Stimulated activated CD4-positive, alpha-beta T cell treated with anti-CD3 and anti-CD28 coated beads, Interleukin-1b, Interleukin-23, amount 100 ng/mL, for 48 hours (primary cell): ENCODE data around the gene ZNF598.
"Not testable (repeated sequence)": the region's sequence is repeated elsewhere in the genome, so short reads cannot be mapped to it uniquely, and the experiment has no call there.

Source experiments
- DNase-seq: peaks from one replicate; pipeline ENCODE4 v3.0.0-alpha.2; 2020

ZNF598 gene

GRCh38 chr16:1973461-1974156, 36.0 kb downstream of the ZNF598 start:
- DNase-seq = no peak

DNA sequence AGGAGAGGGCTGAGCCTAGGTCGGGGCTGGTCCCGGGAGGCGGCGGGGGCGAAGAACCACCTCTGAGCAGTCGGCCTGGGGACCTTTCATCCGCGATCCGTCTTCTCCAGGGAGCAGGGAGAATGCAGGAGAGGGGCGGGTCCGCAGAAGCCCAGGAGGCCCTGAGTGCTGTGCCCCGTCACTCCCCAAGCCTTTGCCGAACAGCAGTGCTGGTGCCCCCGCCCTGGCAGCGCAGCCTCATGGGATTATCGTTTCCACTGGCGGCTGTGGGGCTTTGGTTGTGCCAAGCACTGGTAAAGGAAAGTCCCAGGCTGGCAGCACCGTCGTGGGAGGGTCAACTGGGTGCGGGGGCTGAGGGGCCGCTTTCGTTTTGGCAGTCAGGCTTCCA, 37.1 kb downstream of the ZNF598 start:
- peak; percentile 29 for DNase-seq

DNA sequence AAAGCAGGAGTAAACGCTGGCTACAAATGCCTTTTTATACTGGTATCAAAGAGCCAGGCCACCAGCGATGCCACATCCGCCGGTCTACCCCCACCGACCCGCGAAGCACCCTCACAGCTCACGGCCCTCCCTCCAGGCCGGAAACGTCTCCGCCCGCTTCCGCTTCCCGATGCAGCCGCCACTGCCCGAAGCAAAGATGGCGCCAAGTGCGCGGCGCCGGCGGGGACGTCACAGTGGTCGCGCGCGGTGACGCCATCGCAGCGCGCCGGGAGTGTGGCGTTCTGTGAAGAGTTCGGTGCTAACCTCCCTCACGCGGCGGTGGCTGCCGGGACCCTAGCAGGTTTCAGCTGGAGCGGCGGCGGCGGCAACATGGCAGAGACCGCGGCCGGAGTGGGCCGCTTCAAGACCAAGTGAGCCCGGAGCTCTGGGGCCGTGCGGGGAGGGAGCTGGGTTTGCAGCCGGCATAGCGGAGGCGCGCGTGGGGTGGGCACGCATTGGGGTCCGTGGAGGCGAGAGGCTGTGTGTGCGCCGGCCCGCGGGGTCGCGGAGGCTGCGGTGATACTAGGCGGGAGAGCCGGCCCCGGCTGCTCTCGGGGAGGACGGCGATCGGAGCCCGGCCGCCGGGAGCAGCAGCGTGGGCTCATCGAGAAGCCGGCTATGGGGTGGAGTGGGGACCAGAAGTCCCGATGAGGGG, 37.7 kb downstream of the ZNF598 start, which contains the start of gene TBL3:
TBL3 (plus strand) TSS at position 258 of the 694 bp plus-strand sequence; CDS start at position 370, 112 bp downstream.
- DNase-seq = peak; percentile 96

- no peak for DNase-seq
Measured at GRCh38 chr16:1968146-1968953, 41.3 kb downstream of the ZNF598 start.

GRCh38 chr16:1966460-1966859, 43.2 kb downstream of the ZNF598 start, which contains the start of gene RNF151:
Gene RNF151 (plus strand): TSS chr16:1966856. CDS start chr16:1966882, 26 bp downstream.
- no peak for DNase-seq

DNA sequence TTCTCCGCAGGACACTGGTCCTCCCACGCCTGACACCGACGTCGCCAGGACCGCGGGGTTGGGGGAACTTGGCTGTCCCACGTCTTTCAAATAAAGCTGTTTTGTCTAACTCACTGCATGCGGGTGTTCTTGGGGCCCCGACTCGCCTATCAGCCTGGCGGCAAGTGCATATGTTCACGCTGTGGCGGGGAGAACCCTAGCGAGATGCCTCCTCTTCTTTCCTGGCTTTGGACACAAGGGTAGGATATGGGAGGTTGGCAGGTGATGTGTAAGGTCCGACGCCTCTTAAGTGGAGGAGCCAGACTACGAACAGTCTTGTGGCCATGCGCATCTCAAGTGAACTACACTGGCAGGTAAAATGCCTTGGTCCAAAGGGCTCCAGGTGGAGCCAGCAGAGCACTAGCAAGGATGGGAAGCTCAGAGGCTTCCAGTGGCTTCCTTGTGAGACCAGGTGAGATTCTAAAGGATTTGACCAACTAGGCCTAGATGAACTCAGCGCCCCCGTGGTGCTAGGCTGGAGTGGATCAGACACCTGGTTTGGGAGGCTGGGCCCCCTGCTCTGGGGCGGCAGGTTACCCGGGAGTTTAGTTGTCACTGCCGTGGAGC, 44.1 kb downstream of the ZNF598 start:
- DNase-seq = peak; percentile 22

DNA sequence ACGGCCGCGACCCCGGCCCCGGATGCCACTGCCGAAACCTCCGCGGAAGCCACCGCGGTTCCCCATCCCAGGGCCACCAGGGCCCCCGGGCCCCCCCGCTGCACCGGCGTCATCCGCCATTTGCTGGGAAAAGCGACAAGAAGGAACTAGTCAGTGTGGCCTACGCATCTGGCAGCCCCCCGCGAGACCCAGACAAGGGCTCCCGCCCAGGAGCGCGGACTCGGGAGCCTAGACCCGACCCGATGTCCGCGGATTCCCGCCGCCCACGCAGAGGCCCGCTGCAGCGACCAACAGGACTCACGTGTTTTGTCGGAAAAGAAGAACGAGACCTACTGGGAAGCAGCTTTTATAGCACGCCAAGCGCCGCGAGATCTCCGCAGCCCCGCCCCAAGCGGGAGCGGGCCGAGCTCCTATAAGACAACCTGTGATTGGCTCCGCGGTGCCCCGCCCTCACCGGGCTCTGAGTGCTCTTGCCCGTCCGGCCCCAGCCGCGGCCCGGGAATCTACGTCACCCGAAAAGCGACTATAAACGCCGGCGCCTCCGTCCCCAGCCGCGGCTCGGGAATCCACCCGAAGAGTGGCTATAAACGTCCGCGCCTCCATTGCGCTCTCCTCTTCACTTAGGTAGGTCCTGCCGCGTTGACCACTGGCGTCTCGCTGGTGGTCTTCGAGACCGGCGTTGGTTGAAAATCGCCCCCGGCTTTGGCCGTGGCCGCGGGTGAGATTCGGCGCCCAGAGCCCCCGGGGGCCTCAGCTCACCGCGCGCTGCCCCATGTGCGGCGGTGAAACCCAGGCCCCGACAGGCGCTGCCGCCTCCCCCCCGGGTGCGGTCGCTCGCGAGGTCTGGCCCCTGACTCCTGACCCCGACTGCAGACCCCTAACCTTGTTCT, 44.9 kb downstream of the ZNF598 start, which contains the start of gene RPS2:
RPS2 (minus strand) TSS at position 321 of the 890 bp plus-strand sequence; CDS start at position 120, 201 bp downstream.
- peak; percentile 99 for DNase-seq

GRCh38 chr16:1963806-1964505, 45.7 kb downstream of the ZNF598 start:
- peak; percentile 44 for DNase-seq

DNA sequence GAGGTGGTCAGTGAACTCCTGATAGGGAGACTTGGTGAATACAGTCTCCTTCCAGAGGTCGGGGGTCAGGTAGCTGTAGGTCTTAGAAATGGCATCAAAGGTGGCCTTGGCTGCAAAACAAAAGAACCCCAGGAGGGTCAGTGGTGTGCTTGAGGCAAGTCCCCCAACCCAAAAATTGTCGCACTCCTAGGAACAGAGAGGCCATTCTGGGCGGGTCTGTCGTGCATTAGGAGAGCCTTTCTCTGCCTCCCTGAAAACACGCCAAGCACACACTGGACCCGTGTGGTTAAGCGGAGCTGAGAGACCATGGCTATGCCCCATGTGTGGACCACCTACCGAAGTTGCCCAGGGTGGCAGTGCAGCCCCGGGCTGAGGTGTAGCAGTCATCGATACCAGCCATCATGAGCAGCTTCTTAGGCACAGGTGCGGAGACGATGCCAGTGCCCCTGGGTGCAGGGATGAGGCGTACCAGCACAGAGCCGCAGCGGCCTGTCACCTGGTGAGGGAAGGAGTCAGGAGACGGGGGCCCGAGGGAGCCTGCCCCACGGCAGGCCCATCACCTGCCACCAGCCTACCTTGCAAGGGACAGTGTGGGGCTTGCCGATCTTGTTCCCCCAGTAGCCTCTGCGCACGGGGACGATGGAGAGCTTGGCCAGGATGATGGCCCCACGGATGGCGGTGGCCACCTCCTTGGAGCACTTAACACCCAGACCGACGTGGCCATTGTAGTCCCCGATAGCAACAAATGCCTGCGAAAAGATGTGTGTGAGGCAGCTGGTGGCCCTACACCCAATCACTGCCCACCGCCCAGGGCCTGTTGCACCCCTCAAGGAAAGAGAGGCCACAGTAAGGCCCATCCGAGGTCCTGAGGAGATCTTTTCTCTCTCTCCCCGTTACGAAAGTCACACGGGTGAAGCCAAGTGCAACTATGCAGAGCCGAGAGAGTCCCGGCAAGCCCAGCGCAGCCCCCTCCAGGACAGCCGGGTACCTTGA, 47.2 kb downstream of the ZNF598 start:
- not testable (repeated sequence) for DNase-seq

DNA sequence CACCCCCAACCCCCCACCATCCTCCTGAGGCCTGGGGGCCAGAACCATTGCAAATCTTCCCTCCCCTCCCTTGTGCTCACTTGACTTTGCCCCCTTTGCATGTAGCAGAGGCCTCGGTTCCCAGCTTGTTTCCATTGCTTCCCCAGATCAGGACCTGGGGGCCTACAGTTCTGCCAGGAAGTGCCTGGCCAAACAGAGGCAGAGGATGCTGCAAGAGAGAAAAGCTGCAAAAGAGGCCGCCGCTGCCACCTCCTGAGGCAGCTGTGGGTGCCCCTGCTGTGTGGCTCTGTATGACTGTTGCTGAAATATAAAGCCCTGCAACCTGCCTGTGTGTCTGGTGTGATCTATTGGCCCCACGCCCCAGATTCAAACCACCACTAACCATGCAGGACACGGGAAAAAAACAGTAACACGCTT, 48.0 kb downstream of the ZNF598 start:
- peak; percentile 42 for DNase-seq

DNA sequence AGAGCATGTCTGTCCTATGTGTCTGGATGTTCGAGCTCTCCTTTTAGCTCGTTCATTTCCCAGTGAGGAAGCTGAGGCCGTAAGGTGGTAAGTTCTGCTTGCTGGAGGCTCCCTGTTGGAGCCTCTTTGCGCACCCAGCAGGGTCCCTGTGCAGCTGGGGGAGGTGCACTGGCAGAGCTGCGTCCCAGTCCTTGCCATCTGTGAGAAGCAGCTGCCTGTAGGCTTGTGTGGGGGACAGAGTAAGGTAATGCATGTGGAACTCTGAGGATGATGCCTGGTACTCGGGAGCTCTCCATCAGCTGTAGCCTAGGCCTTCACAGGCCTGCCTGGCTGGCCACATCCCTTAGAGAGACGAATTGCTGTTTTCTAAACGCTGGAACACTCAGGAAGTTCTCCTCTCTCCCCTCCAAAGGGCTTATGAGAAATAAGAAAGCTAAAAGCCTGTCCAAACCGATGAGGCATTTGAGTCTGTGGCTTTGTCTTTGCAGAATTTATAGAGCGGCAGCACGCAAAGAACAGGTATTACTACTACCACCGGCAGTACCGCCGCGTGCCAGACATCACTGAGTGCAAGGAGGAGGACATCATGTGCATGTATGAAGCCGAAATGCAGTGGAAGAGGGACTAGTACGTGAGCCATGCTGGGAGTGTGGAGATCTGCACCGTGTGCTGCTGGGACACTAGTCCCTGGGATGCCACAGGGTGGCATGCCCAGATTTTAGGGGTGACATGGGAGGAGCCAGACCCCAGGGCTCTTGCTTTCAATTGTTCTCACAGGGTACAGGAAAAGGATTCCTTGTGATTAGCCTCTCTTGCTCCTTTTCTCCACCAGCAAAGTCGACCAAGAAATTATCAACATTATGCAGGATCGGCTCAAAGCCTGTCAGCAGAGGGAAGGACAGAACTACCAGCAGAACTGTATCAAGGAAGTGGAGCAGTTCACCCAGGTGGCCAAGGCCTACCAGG, 48.7 kb downstream of the ZNF598 start:
- peak; percentile 68 for DNase-seq

DNA sequence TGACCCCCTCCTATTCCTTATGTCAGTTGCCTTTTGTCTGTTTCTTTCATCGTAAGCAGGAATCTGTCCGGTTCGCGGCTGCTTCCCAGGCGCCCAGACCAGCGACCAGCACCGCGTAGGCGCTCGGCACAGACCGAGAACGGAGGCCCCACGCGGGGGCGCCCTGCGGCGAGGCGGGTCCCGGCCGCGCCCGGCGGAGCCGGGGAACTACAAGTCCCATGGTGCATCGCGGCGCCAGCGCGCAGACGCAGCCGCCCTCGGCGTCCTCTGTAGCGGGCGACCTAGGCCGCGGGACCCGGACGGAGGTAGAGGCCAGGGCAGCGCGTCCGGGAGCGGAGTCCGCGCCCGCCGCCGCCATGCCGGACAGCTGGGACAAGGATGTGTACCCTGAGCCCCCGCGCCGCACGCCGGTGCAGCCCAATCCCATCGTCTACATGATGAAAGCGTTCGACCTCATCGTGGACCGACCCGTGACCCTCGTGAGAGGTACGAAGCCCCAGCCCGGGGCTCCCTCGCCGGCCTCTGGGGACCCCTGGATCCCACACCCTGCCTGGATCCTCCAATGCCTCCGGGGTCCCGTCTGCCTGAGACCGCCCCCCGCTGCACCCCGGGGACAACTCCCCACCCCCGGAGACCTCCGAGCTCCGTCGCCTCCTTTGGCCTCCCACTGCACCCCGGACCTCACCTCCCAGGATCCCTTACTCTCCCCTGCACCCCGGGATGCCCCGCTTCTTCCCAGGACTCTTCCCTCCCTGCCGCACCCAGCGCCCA, 50.2 kb downstream of the ZNF598 start, which contains the start of gene NDUFB10:
NDUFB10 (plus strand) TSS at position 270 of the 771 bp plus-strand sequence; CDS start at position 357, 87 bp downstream.
- DNase-seq = peak; percentile 90

DNA sequence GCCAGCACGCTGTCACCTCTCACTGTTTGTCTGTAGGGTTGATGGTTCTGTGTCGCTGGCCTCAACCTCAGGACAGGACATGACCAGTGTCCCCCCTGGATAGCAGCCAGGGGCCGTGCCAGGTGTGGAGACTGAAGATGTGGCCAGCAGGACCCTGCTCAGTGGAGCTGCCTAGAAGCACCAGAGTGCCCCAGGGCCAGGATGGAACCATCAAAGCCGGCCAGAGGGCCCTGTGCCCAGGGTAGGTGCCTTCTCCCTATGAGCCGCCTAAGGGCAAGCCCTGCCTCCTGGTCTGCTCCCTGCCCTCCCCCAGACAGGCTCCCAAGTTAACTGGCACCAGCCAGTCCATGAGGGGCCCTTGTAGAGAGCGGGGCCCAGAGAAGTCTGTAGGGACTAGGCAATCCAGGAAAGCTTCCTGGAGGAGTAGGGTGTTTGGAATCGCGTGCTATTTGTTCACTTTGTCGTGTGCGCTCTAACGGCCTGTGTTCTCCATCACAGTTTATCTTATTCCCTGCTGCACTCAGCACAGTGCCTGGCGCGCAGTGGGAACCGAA, 50.8 kb downstream of the ZNF598 start:
- DNase-seq = no peak

GRCh38 chr16:1958143-1958491, 51.5 kb downstream of the ZNF598 start:
- DNase-seq = not testable (repeated sequence)

GRCh38 chr16:1957434-1958142, 52.0 kb downstream of the ZNF598 start:
- DNase-seq = not testable (repeated sequence)

DNA sequence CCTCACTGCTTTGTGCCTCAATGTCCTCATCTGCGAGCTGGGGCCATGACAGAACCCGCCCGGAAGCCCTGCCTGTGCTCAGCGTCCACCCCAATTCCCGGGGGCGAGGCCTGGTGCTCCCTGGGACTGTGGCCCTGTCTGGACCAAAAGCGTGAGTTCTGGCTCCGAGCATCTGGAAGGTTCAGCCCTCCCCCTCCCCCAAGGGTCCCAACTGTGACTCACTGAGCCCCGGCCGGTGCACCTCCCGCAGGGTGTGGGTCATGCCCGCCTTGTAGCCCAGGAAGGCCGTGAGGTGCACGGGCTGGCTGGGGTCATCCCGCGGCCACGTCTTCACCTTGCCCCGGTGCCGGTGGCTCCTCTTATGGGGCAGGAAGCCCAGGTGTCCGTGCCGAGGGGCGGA, 55.9 kb downstream of the ZNF598 start:
- DNase-seq = no peak

DNA sequence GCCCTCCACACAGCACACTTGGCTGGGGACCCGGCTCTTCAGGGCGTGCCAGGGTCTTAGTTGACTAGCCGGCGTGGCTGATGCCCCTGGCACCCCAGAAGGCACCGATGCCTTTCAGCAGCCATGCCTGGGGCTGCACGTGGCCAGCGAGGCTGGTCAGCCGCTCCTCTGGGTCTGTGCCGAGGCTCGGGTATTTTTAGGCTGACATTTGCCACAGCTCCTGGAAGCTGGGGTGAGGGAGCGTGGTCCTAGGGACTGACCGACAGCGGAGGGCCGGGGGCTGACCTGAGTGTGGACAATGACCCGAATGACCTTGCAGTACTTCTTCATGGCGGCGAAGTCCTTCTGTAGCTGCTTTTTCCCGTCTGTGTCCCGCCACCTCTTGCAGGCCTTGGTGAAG, 59.1 kb downstream of the ZNF598 start:
- no peak for DNase-seq
